Right lobe of liver (tissue), 4 donors: Measurements from ENCODE around the gene ANGPTL4.

Experiments used
- CTCF ChIP-seq, 4 donors: fragments of 200-600 bp in 3 of 4; fragments of 450-650 bp in 1 of 4; IDR thresholded peaks; one replicate each; pipeline versions ENCODE4 v1.5.1 to v1.8.0; 2016 to 2022; ENCODE audit warnings: antibody characterized with exemption in 4 of 4, mild to moderate bottlenecking in 2 of 4
- POLR2A ChIP-seq: fragments of 450-650 bp; IDR thresholded peaks from one replicate; pipeline ENCODE4 v1.6.1; 2017; ENCODE audit warnings: antibody characterized with exemption, mild to moderate bottlenecking
- donor health status: DM: no; HTN: no; CAD: no.
- donor health status: DM: no; HTN: no; CAD: no.
- donor health status: DM: no; HTN: yes; CAD: no.

- TF ChIP-seq POLR2A (no peak), CTCF (IDR thresholded peaks at IDR 0.05) (no peak)
These were observed 38.5 kb upstream of the ANGPTL4 start for GRCh38 chr19:8325454-8325853.
